DOHH2 (cell line): Measurements from ENCODE around the gene STIM2.
"Not testable (repeated sequence)": the region's sequence is repeated elsewhere in the genome, so short reads cannot be mapped to it uniquely, and the experiment has no call there.

Experiments used
- CTCF ChIP-seq: fragments of 200-600 bp; sonication (generic); IDR thresholded peaks from one replicate; pipeline ENCODE4 v1.5.1; 2014; ENCODE audit warnings: antibody characterized with exemption, mild to moderate bottlenecking, low read depth, low read length; ENCODE audit not compliant: poor library complexity, severe bottlenecking
- EZH2phosphoT487 ChIP-seq: fragments of 200-600 bp; sonication (generic); IDR thresholded peaks from 2 replicates; pipeline ENCODE4 v1.6.1; 2017; ENCODE audit warnings: borderline replicate concordance, mild to moderate bottlenecking, antibody characterized with exemption, low read length, moderate library complexity, mixed read lengths

- TF ChIP-seq CTCF, EZH2phosphoT487: not testable (repeated sequence)
These were observed 33.3 kb upstream of the STIM2 start for GRCh38 chr4:26827336-26827735.
